CD4-positive, alpha-beta T cell treated with Interleukin-10 for 1 hour (primary cell): ENCODE measurements around the gene LARGE1.

Experiments
- DNase-seq: peaks from one replicate; pipeline ENCODE4 v3.0.0-alpha.2; 2020

LARGE1 gene

GRCh38 chr22:33715237-33715985 is 204.9 kb downstream of the LARGE1 start:
- no peak for DNase-seq

DNA sequence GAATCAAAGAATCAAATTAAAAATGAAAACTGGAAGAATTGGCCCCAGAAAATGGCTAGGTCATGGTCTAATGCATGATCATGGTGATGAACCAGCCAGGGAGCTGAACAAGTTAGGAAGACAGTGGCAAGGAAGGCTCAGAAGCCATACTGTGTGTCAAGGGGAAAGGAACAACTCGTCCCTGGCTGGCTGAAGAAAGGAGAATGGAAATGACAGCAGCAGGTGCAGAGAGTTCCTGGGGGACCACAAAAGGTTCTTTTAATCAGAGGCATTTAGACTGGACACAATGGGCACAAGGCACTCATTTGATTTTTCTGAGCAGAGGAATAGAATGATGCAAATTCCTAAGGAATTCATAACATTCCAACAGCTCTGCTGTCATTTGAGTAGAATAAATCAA is 209.9 kb downstream of the LARGE1 start:
- no peak for DNase-seq

- no peak for DNase-seq
Observed at GRCh38 chr22:33707581-33707980, 212.7 kb downstream of the LARGE1 start.

- no peak for DNase-seq
Observed at GRCh38 chr22:33706100-33706499, 214.2 kb downstream of the LARGE1 start.

- no peak for DNase-seq
Observed at GRCh38 chr22:33699176-33699575, 221.1 kb downstream of the LARGE1 start.

DNA sequence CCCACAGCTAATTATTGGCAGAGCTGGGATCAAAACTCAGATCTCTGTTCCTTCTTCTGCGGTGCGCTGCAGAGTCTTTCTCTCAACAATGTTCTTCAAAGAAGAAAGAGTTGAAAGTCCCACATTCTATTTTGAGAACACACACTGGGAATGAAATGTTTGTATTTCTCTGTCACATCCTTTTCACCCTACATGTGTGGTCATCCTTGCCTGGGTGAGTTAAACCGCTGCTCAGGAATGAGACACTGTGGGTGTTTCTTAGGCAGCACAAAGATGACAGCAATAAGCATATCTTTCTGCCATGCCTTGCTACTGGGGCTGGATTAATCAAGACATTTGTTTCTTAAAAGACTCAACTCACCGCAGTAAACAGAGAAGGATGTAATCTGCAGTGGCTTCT is 222.6 kb downstream of the LARGE1 start:
- no peak for DNase-seq

GRCh38 chr22:33691057-33691630 is 229.1 kb downstream of the LARGE1 start:
- no peak for DNase-seq

DNA sequence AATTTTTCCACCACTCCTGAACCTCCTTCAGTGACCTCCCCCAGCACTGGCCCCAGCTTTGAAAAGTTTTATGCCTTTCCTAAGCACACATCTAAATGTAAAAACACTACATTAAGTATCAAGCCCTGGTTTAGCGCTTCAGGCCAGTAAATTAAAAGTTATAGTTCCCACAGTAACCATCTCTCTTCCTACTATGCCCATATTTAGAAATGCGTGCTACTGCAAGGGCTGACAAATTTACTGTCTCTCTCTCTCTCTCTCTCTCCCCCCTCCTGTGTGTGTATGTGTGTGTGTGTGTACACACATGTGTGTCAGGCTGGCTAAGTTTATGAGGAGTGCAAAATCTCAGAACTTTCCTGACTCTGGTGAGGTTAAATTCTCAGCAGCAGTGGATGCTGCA is 231.4 kb downstream of the LARGE1 start:
- DNase-seq, result no peak

- DNase-seq, result no peak
Observed at GRCh38 chr22:33687464-33687863, 232.8 kb downstream of the LARGE1 start.

- no peak for DNase-seq
Observed at GRCh38 chr22:33684087-33684486, 236.2 kb downstream of the LARGE1 start.

GRCh38 chr22:33682927-33683326 is 237.3 kb downstream of the LARGE1 start:
- DNase-seq, result no peak

- DNase-seq, result no peak
Observed at GRCh38 chr22:33680632-33681031, 239.6 kb downstream of the LARGE1 start.

DNA sequence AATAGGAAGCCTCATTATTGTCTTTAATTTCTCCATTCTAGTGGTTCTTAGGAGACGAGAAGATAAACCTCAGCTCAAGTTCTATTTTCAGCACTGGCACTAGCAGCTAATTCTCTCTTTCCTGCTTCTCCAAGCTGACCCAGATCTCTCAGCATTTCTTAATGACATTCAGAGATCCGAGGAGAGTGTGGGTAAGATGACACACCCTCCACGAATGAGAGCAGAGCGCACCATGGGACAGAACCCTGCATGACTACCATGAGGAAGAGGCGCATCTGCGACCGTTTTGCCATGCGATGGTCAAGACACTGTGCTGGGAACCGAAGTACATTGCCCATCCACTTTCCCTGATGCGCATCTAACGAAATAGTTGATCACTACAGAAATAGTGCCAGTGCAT is 241.8 kb downstream of the LARGE1 start:
- DNase-seq, result no peak

GRCh38 chr22:33677536-33677935 is 242.7 kb downstream of the LARGE1 start:
- DNase-seq, result no peak

DNA sequence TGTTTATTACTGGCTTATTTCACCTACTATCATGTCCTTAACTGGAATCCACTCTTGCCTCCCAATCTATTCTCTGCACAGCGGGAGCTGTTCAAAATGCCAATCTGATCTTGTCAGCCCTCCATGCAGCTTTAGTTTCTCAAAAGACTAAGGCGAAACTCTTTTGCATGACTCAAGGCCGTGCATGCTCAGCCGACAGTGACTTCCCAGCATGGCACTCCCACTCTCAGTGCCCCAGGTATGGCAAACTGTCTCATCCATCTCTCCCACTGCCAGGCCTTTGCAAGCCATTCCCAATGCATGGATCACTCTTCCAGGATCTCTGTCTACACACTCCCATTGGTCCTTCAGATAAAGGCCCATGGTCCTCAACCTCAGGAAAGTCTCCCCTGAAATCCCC is 245.9 kb downstream of the LARGE1 start:
- DNase-seq, result no peak

GRCh38 chr22:33669746-33670145 is 250.5 kb downstream of the LARGE1 start:
- DNase-seq, result no peak

GRCh38 chr22:33666961-33667619 is 253.2 kb downstream of the LARGE1 start:
- no peak for DNase-seq

GRCh38 chr22:33666279-33666960 is 253.9 kb downstream of the LARGE1 start:
- DNase-seq, result no peak

GRCh38 chr22:33659448-33659847 is 260.8 kb downstream of the LARGE1 start:
- no peak for DNase-seq

DNA sequence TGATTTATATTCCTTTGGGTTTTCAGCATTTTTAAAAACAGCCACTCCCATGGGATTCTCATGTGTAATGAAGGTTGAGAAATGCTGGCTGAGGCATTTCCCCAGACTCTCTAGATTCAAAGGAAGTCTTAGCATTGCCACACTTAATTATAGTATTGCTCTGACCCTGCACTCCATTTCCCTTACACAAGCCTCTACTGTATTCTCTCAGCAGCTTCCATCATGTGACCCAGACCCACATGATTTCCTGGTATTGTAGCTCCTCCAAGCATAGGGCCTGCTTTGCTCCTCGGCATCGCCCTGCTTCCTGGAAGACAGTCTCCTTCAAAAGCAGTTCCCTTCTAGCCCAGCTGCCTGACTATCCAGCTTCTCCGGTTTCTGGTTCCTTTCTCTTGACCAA is 261.5 kb downstream of the LARGE1 start:
- no peak for DNase-seq

DNA sequence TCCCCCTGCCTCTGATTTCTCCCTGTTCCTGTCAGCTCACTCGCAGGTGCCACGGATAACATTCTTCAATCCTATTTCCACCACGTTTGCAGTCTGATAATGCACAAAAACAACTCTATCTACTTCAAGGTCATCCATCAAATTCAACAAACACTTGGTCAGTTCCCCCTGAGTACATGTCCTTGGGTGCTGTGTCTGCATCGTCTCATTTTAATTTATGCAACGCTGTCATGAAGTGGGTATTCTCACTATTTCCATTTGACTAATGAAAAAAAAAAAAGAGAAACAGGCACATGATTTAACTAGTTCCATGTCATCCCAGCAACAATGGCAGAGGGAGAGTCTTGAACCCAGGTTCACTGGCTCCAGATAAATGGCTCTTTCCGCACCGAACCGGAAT is 262.6 kb downstream of the LARGE1 start:
- no peak for DNase-seq

- DNase-seq, result no peak
Observed at GRCh38 chr22:33656808-33657628, 263.3 kb downstream of the LARGE1 start.
